HG02798 (cell line): ENCODE results near the gene C3orf33.

Source experiments
- ATAC-seq: cut with Tn5 transposase; IDR thresholded peaks from one replicate; pipeline ENCODE4 v1.9.1; 2021; ENCODE audit warnings: mild to moderate bottlenecking; ENCODE audit not compliant: unreplicated experiment, poor library complexity

C3orf33 gene

DNA sequence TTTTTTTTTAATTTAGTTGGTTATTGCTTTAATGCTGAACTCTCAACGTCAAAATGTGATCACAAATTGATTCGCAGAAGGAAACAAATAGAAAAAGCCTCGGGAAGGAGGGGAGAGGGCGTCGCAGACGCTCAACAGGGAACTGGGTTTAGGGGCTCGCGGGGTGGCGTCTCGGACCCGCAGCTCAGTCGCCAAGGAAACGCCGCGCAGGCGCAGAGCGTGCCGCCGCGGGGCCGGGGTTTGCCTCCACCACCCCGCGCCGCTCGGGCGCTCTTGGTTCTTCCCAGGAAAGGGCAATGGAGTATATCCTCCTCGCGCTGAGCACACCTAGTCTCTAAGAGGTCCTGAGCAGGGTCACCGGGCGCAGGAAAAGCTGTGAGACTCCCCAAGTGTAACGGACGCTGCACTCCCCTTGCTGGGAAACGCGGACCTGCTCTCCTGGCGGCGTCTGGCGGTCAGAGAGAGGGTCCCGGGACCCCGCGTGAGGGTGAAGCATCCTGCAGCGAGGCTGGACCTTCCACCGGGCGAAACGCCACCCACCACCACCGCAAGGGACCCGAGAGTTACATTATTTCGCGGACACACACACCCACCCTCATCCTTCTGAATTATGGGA, 62.0 kb downstream of the C3orf33 start:
- ATAC-seq, result peak; percentile 43

DNA sequence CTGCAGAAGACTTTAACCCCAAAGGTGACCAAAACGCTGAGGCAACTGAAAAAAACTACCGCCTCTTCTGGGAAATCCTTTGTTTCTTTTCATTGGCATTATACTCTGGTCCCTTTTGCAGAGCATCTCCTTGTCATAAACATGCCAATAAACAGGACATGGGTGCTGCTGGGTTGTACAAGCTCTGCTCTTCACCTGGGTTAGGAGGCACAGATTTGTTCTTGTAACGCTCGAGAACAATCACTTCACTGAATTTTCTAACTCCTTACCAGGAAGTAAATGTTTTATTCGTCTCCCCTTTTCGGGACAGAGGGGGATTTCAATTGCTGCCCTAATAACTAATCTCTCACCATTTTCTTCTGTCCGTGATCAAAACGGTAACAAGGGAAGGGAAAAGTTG, 62.5 kb downstream of the C3orf33 start:
- ATAC-seq, result no peak

DNA sequence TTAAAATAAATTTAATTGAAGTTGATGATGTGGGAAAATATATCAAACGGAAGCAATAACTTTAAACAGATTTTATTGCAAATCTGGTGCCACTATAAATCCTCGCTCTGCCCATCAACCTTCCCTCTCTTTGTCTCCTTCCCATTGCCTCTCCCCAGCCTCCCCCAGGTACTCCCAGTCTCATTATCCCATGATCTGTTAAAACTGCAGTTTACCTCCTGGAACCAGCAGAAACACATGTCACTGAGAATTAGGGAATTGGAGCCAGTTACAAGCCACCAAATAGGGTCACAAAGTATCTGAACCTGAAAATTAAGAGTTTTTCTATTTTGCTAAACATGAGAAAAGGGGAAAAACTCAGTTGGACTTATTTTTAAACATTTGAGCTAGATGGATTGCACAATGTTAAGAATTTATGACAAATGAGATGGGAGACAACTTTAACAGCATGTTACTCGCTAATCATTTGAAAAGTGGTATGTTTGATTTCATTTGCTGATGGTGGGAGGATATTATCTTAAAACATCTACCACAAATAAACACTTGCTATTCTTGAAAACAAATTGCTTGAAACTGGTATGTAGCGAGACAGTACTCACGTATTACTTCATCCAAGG, 63.6 kb downstream of the C3orf33 start:
- ATAC-seq, result no peak

DNA sequence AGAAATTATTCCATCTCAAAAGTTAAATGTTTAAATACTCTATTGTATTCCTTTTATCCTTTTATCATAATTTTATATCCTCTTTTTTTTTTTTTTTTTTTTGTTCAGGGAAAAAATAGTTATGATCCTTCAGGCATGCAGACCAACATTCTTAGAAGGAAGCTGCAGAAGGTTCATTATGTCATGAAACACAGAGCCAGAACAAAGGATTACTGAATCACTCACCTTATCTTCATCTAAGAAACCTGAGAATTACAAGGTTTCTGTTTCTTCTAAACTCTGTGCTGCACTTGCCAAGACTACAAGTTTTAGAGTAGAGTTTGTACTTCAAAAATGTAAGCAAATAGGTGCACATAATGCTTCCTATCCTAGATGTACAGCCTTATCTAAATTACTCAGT, 64.5 kb downstream of the C3orf33 start:
- no peak for ATAC-seq

DNA sequence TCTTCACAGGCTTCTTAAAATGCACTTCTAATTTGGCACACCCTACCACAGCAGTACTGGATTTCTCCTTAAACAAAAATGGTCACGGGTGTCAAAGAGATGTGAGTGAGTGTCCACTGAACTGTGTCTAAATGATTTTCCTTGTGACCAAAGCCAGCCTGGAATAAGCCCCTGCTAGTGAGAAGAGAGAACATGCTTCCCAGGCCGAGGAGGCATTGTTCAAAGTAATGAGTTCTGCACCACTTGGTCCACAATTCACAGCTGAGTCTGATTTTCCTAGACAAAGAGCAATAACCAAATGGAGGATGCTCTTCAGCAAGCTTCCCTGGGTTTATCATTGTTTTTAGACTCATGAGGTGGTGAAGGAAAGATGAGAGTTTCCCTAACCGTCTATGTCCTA, 65.0 kb downstream of the C3orf33 start:
- no peak for ATAC-seq

DNA sequence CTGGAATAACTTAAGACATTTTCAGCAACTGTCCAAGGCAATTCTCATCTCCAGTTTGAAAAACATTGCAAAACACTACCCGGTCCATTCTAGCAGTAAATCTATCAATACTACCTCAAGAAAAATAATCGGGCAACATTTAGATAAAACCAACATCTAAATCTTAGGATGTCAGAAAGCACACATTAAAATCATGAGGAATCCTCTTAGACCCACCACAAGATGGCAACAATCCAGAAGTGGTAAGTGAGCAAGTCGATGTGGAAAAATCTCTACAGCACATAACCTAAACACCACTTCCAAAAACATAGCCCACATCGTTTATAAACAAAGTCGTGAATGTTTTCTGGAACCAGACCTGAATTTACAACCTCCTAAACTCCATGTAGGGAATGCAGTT, 66.9 kb downstream of the C3orf33 start:
- no peak for ATAC-seq

DNA sequence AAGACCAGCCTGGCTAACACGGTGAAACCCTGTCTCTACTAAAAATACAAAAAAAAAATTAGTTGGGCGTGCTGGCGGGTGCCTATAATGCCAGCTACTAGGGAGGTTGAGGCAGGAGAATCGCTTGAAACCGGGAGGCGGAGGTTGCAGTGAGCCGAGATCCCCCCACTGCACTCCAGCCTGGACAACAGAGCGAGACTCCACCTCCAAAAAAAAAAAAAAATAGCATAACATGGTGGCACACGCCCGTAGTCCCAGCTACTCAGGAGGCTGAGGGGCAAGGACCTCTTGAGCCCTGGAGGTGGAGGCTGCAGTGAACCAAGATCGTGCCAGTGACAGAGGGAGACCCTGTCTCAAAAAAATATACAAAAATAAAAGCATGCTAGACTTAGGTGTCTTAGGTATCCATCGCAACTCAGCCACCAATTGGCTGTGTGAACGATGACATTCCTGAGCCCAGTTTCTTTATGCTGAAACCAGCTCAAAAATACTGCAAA, 67.5 kb downstream of the C3orf33 start:
- no peak for ATAC-seq

DNA sequence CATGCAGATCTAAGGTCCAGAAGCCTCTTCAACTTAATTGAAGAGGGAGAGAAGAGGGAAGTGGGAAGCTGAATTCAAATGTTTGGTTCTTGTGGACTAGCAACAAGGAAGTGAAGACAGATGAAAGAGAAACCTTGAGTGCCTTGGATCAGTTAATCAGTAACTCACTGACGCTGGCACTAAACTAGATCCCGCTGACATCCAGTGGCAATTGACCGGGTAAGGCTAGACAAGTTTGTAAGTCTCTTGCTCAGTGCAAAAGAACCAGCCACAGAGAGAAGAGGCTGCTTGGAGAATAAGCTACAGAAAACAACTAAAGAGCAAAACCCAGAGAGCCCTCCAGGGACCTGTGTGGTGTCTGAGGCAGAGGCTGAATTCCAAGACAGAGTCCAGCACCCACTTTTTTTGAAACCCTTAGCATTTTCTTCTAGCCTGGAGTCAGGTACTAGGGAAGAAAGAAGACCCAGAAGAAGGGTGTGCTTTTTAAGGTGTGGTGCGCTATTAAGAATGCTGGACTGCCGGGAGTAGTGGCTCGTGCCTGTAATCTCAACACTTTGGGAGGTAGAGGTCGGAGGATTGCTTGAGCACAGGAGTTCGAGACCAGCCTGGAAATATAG, 68.1 kb downstream of the C3orf33 start:
- peak; percentile 91 for ATAC-seq

DNA sequence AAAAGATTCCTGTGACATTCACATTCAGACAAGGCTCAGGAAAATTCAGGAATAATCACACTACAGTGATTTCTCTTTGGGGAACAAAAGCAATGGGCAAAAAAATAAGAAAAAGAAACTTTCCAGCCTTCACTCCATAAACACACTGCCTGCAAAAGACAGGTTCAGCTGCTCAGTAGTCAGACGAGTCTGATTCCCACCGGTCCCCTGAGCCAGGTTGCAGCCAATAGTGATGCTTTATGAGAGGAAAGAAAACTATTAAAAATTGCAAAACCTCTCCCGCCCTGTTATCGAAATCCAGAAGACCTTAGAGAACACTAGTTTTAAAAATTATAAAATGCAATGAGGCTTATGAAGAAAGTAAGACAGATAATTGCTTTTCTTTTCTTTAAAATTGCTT, 69.7 kb downstream of the C3orf33 start:
- ATAC-seq, result no peak

DNA sequence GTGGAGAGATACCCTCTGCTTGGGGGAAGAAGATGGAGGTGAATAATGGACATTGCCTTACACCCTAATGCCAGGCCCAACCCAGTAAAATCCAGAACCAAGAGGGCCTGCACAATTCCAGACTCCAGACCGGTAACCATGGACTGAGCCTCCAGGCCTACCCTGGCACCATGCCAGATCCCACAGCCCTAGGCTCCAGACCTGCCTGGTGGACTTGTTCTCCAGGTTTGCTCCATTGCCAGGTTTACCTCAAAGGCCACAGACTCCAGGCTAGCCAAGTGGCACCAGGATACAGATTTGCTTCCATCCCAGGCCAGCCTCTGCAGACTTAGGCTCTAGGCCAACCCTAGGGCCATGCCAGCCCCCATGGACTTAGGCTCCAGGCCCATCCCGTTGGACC, 75.2 kb downstream of the C3orf33 start:
- no peak for ATAC-seq

DNA sequence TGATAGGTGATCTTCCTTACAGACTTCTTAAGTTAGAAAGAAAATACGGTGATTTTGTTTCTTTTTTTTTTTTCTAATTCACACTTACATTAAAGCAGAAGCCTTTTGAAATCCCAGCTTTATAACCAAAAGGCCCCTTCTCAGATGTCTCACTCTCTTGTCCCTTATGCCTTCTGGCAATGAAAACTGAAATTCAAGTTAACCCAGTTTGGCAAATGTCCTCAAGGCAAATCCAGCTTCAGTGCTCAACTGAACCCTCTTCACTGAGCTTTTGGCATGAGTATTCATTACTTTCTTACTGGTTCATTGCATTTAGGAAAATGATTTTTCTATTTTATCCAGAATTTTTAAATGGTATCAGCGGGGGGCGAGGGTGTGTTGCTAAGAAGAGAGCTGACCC, 78.2 kb downstream of the C3orf33 start:
- ATAC-seq, result no peak

DNA sequence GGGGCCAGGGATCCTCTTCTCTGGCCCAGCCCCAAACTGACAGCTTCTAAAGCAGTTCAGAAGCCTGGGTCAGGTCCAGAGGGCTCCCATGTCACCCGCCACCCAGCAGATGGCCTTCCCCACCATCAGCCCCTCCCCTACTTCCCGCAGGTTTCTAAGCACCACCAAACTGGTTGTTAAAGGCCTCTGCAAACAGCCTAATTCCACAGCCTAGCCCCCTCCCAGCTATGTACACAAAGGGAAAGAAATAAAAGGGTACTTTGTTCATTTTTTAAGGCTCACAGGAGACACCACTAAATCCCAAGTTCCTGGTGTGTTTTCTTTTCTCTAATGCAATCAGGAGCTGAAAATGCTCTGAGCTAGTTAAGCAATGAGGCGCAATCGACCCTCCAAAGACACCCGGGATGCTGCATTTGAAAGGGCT, 91.8 kb downstream of the C3orf33 start:
- ATAC-seq, result no peak
